ENCODE data around the gene CERS1. TPM values are rescaled to one million over a fixed set of nuclear protein-coding genes. Genes with fewer than 3 reads are reported as not detected.
A peak's percentile ranks its signal among the peaks of the same experiment; 100 is the strongest.

The CERS1 gene
- total RNA-seq, 2 experiments from 2014 or later: not detected

DNA sequence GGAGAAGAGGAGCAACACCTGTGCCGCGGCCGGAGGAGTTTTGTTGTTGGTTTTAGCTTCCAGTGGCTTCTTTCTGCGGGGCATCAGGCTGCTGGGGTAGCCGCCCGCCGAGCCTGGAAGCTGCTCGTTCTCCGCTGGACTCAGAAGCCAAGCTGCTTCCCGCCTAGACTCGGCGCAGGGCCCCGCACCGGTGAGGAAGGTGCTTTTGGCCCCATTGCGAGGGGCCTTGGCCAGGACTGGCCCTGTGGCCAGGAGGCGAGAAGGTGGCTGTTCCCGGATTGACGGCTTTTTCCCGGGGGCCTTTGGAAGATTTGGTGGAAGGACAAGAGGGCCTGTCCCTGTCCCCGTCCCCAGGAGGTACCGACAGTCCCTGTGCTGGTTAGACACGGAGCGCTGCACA lies 28.8 kb downstream of the CERS1 start:
- intact Hi-C loops (cut with DNase I, micrococcal nuclease): loop anchor here in 1 of 2 experiments (5.0 kb wide), 3 partner anchors 275 to 415 kb away; no protein-coding TSS in a partner anchor
- Mint-ChIP-seq H3K4me1 (ENCODE audit: low read depth) (peaks cover 17% of the 10 kb centered on the region), H3K36me3 (ENCODE audit: low read depth) (peaks cover 58% of the 10 kb centered on the region), H3K27ac (no peak overlapping the region), H3K27me3 (peaks cover 12% of the 10 kb centered on the region), H3K4me3 (no peak overlapping the region), H3K9me3 (no peaks in the 10 kb centered on the region)
- H3K27me3 ChIP-seq (ENCODE audit: control insufficient read depth in 1 of 2, insufficient read depth in 2 of 2, low read length in 2 of 2): peaks cover 5 to 7% of the 10 kb centered on the region in 2 experiments
- no peak overlapping the region for H3K27ac ChIP-seq (ENCODE audit: low read depth in 1 of 2, low read length in 2 of 2)
- ATAC-seq (ENCODE audit: poor library complexity): no peak
- ChIA-PET CTCF (no interaction called here), POLR2A (no interaction called here)
- no peak overlapping the region for H3K4me3 ChIP-seq (ENCODE audit: low read length)
- H3K9me3 ChIP-seq (ENCODE audit: control insufficient read depth in 1 of 2, insufficient read depth in 1 of 2, low read length in 2 of 2): no peaks in the 10 kb centered on the region
- H3K36me3 ChIP-seq (ENCODE audit: insufficient read depth, low read length): peaks cover 60% of the 10 kb centered on the region
- TF ChIP-seq, protein P1, sequence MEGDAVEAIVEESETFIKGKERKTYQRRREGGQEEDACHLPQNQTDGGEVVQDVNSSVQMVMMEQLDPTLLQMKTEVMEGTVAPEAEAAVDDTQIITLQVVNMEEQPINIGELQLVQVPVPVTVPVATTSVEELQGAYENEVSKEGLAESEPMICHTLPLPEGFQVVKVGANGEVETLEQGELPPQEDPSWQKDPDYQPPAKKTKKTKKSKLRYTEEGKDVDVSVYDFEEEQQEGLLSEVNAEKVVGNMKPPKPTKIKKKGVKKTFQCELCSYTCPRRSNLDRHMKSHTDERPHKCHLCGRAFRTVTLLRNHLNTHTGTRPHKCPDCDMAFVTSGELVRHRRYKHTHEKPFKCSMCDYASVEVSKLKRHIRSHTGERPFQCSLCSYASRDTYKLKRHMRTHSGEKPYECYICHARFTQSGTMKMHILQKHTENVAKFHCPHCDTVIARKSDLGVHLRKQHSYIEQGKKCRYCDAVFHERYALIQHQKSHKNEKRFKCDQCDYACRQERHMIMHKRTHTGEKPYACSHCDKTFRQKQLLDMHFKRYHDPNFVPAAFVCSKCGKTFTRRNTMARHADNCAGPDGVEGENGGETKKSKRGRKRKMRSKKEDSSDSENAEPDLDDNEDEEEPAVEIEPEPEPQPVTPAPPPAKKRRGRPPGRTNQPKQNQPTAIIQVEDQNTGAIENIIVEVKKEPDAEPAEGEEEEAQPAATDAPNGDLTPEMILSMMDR (IDR thresholded peaks at IDR 0.05): no peak
- peaks cover 17% of the 10 kb centered on the region for H3K4me1 ChIP-seq (ENCODE audit: insufficient read depth, low read length)
- peak in 1 of 14 experiments; percentile 28 for DNase-seq

DNA sequence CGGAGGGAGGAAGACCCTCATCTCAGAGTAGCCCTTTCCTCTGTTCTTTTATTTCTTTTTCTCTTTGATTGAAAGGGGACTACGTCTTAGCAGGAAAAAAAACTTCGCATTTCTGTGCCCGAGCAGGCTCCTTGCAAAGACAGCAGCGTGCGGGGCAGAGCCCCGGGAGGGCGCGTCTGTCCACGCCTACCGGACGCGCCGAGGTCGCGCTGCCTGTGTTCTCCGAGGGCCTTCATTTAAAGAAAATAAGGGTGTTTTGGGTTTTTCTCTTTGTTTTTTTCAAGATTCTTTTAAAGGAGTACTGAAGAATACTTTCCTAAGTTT lies 29.2 kb downstream of the CERS1 start:
- H3K4me3 Mint-ChIP-seq: no peak overlapping the region
- CTCF ChIA-PET: interaction anchor here (1.3 kb wide), 1 partner anchor 11 kb away, joined by 3 read pairs; no protein-coding TSS in a partner anchor
- intact Hi-C loops (cut with DNase I, micrococcal nuclease): loop anchor here in 1 of 2 experiments (5.0 kb wide), 3 partner anchors 274 to 414 kb away; no protein-coding TSS in a partner anchor
- no peak for ATAC-seq (ENCODE audit: poor library complexity)
- TF ChIP-seq, protein P1 (IDR thresholded peaks at IDR 0.05): peak; percentile 53
- peaks cover 13% of the 10 kb centered on the region for H3K4me1 Mint-ChIP-seq (ENCODE audit: low read depth)
- H3K36me3 Mint-ChIP-seq (ENCODE audit: low read depth): peaks cover 62% of the 10 kb centered on the region
- Histone ChIP-seq H3K27ac (ENCODE audit: low read depth in 1 of 2, low read length in 2 of 2) (no peak overlapping the region), H3K9me3 (ENCODE audit: control insufficient read depth in 1 of 2, insufficient read depth in 1 of 2, low read length in 2 of 2) (no peaks in the 10 kb centered on the region), H3K36me3 (ENCODE audit: insufficient read depth, low read length) (peaks cover 65% of the 10 kb centered on the region), H3K4me3 (ENCODE audit: low read length) (no peak overlapping the region), H3K4me1 (ENCODE audit: insufficient read depth, low read length) (peaks cover 17% of the 10 kb centered on the region), H3K27me3 (ENCODE audit: control insufficient read depth in 1 of 2, insufficient read depth in 2 of 2, low read length in 2 of 2) (peaks cover 5 to 7% of the 10 kb centered on the region in 2 experiments)
- DNase-seq: no peak
- H3K9me3 Mint-ChIP-seq: no peaks in the 10 kb centered on the region
- no peak overlapping the region for H3K27ac Mint-ChIP-seq
- H3K27me3 Mint-ChIP-seq: peaks cover 9% of the 10 kb centered on the region
- POLR2A ChIA-PET: no interaction called here

DNA sequence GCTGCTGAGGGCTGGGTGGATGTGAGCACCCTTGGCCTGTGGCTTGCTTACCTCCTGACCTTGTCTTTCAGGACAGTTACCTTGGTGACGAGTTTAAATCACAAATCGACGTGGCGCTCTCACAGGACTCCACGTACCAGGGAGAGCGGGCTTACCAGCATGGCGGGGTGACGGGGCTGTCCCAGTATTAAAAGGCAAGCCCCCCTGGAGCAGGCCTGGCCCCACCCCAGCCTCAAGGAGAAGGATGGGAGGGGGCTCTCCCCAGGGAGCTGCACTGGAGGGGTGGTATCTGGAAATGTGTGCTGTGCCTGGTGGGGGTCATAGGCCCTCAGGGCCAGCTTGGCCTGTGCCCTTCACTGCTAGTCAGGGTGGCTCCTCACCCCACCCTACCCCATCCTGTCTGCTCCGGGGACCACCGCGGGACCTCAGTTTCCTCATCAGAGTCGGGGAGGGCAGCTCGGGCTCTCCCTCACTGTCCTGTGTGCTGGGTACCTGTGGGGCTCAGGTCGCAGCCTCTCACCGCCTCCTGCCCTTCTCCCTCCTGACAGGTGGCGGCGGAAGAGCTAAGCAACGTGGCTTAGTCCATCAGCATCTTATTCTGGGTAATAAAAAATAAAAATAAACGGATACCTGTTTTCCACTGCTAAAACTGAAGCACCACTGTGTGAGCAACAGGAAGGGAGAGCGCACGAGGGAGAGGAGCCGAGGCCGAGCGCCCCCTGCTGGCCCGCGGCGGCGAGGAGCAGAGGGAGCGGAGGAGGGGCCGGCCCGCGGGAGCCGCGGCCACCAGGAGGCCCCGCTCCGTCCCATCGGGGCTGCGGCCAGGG lies 29.8 kb downstream of the CERS1 start:
- peaks cover 9% of the 10 kb centered on the region for H3K4me1 Mint-ChIP-seq (ENCODE audit: low read depth)
- peaks cover 5% of the 10 kb centered on the region for H3K27me3 Mint-ChIP-seq
- CTCF ChIA-PET: interaction anchor here (1.3 kb wide), 1 partner anchor 11 kb away, joined by 3 read pairs; no protein-coding TSS in a partner anchor
- DNase-seq: peak in 13 of 14 experiments; percentile 41 to 83 (median 56)
- no peak overlapping the region for H3K27ac ChIP-seq (ENCODE audit: low read depth in 1 of 2, low read length in 2 of 2)
- H3K27me3 ChIP-seq (ENCODE audit: control insufficient read depth in 1 of 2, insufficient read depth in 2 of 2, low read length in 2 of 2): peaks cover 5 to 7% of the 10 kb centered on the region in 2 experiments
- POLR2A ChIA-PET: no interaction called here
- H3K36me3 ChIP-seq (ENCODE audit: insufficient read depth, low read length): peaks cover 71% of the 10 kb centered on the region
- peaks cover 68% of the 10 kb centered on the region for H3K36me3 Mint-ChIP-seq (ENCODE audit: low read depth)
- H3K4me3 ChIP-seq (ENCODE audit: low read length): no peak overlapping the region
- no peaks in the 10 kb centered on the region for H3K9me3 ChIP-seq (ENCODE audit: control insufficient read depth in 1 of 2, insufficient read depth in 1 of 2, low read length in 2 of 2)
- H3K4me1 ChIP-seq (ENCODE audit: insufficient read depth, low read length): peaks cover 17% of the 10 kb centered on the region
- H3K4me3 Mint-ChIP-seq: no peak overlapping the region
- no peak overlapping the region for H3K27ac Mint-ChIP-seq
- intact Hi-C loops (cut with DNase I, micrococcal nuclease): loop anchor here in 1 of 2 experiments (5.0 kb wide), 3 partner anchors 274 to 414 kb away; no protein-coding TSS in a partner anchor
- TF ChIP-seq, protein P1 (IDR thresholded peaks at IDR 0.05): peak; percentile 94
- H3K9me3 Mint-ChIP-seq: no peaks in the 10 kb centered on the region
- ATAC-seq (ENCODE audit: poor library complexity): peak; percentile 83

Measured in CD4-positive, alpha-beta T cell (primary cell).